A673 (cell line): ENCODE data around the gene CLEC7A.

Experiments used
- CTCF ChIP-seq: fragments of 300-800, 200-600 bp; sonication (generic); conservative IDR thresholded peaks from 2 replicates; pipeline ENCODE4 v1.5.1; 2017; ENCODE audit warnings: low read depth, mild to moderate bottlenecking, antibody characterized with exemption, low read length, moderate library complexity, mixed read lengths
- EZH2 ChIP-seq: fragments of 200-600 bp; sonication (generic); IDR thresholded peaks from 2 replicates; pipeline ENCODE4 v1.6.1; 2017; ENCODE audit warnings: borderline replicate concordance, low read depth, mild to moderate bottlenecking, mixed read lengths, antibody characterized with exemption, low read length; ENCODE audit not compliant: poor library complexity, severe bottlenecking

GRCh38 chr12:10178821-10179220 lies 48.8 kb upstream of the CLEC7A start, which contains the start of gene TMEM52B:
- TF ChIP-seq CTCF (no peak), EZH2 (no peak)
